GM21825 (cell line): ENCODE data around the gene SLC44A4.
A peak's percentile ranks its signal among the peaks of the same experiment; 100 is the strongest.
"Not testable (repeated sequence)": the region's sequence is repeated elsewhere in the genome, so short reads cannot be mapped to it uniquely, and the experiment has no call there.

Source experiments
- ATAC-seq: cut with Tn5 transposase; IDR thresholded peaks from one replicate; pipeline ENCODE4 v1.9.1; 2021; ENCODE audit warnings: mild to moderate bottlenecking, moderate library complexity; ENCODE audit not compliant: unreplicated experiment

SLC44A4 gene

GRCh38 chr6:31860349-31860748, 18.4 kb downstream of the SLC44A4 start:
- ATAC-seq = no peak

- ATAC-seq = no peak
Measured at GRCh38 chr6:31859923-31860322, 18.9 kb downstream of the SLC44A4 start.

GRCh38 chr6:31858707-31859106, 20.1 kb downstream of the SLC44A4 start:
- no peak for ATAC-seq

- not testable (repeated sequence) for ATAC-seq
Measured at GRCh38 chr6:31857774-31858173, 21.0 kb downstream of the SLC44A4 start.

GRCh38 chr6:31851980-31852718, 26.6 kb downstream of the SLC44A4 start:
- not testable (repeated sequence) for ATAC-seq

- no peak for ATAC-seq
Measured at GRCh38 chr6:31851485-31851832, 27.3 kb downstream of the SLC44A4 start.

- ATAC-seq = no peak
Measured at GRCh38 chr6:31850765-31851484, 27.9 kb downstream of the SLC44A4 start.

- ATAC-seq = no peak
Measured at GRCh38 chr6:31847276-31847978, 31.4 kb downstream of the SLC44A4 start.

GRCh38 chr6:31844507-31844906, 34.3 kb downstream of the SLC44A4 start:
- ATAC-seq = no peak

GRCh38 chr6:31842053-31842452, 36.7 kb downstream of the SLC44A4 start:
- no peak for ATAC-seq

GRCh38 chr6:31839779-31840126, 39.0 kb downstream of the SLC44A4 start:
- not testable (repeated sequence) for ATAC-seq

- no peak for ATAC-seq
Measured at GRCh38 chr6:31838968-31839367, 39.8 kb downstream of the SLC44A4 start.

GRCh38 chr6:31838114-31838553, 40.7 kb downstream of the SLC44A4 start:
- ATAC-seq = not testable (repeated sequence)

GRCh38 chr6:31837369-31838113, 41.3 kb downstream of the SLC44A4 start:
- no peak for ATAC-seq

GRCh38 chr6:31836474-31837368, 42.1 kb downstream of the SLC44A4 start:
- no peak for ATAC-seq

- ATAC-seq = no peak
Measured at GRCh38 chr6:31836047-31836473, 42.7 kb downstream of the SLC44A4 start.

- ATAC-seq = peak; percentile 40
Measured at GRCh38 chr6:31834367-31835250, 44.2 kb downstream of the SLC44A4 start.

GRCh38 chr6:31831350-31832215, 47.2 kb downstream of the SLC44A4 start:
- no peak for ATAC-seq
